Measurements from ENCODE around the gene PTOV1. TPM values are rescaled to one million over a fixed set of nuclear protein-coding genes. Genes with fewer than 3 reads are reported as not detected.

PTOV1 gene
- total and polyA plus RNA-seq, 2 of the 4 experiments (the other 2 are of a cell fraction) = 34.4 to 107 TPM

- H3K4me3 ChIP-seq (ENCODE audit: insufficient read depth, low read depth, low read length) = no peak overlapping the region
- H3K27ac ChIP-seq (ENCODE audit: insufficient read depth, low read length) = no peak overlapping the region
- no peak overlapping the region for H4K91ac ChIP-seq (ENCODE audit: insufficient read depth, low read depth, low read length)
- no peak overlapping the region for H3K14ac ChIP-seq (replicated peaks; ENCODE audit: low read depth, low read length)
- no peak overlapping the region for H3K9ac ChIP-seq (ENCODE audit: low read depth, low read length)
- dilution Hi-C loops (cut with HindIII; ENCODE audit: low sequenced_read_pairs, unreplicated experiment) = no loop called here
- no peak overlapping the region for H2BK120ac ChIP-seq (ENCODE audit: low read depth, low read length)
- H3K4ac ChIP-seq (ENCODE audit: low read depth, low read length) = no peak overlapping the region
- H4K20me1 ChIP-seq (ENCODE audit: insufficient read depth, low read length) = no peaks in the 10 kb centered on the region; the same call in 1 of the 2 replicates
- no peak overlapping the region for H2BK5ac ChIP-seq (ENCODE audit: low read depth, low read length, poor library complexity, severe bottlenecking)
- peaks cover 53% of the 10 kb centered on the region for H3K36me3 ChIP-seq (ENCODE audit: control insufficient read depth, insufficient read depth, low read length)
- WGBS, 2 experiments (ENCODE audit: extremely low coverage in 2 of 2, insufficient read length in 1 of 2) = 100% methylated on average over 2 of the region's 10 CpGs; no CpG with 5 or more reads in 1 of the 2 experiments
- H2BK15ac ChIP-seq (ENCODE audit: low read depth, low read length) = no peak overlapping the region
- peaks cover 6% of the 10 kb centered on the region; the same call in 1 of the 2 replicates for H3K9me3 ChIP-seq (ENCODE audit: control insufficient read depth, insufficient read depth, low read length)
- POLR2A ChIA-PET (ENCODE audit: unreplicated experiment) = no interaction called here
- no peak for ATAC-seq (ENCODE audit: low read depth)
- in situ Hi-C loops (cut with MboI; ENCODE audit: low sequenced_read_pairs) = no loop called here
- no TSS peak for BruUV-seq (replicated peaks)
- intact Hi-C loops (cut with micrococcal nuclease) = no loop called here
- CTCF ChIA-PET = no interaction called here
- TF ChIP-seq CTCF (conservative IDR thresholded peaks at IDR 0.05; ENCODE audit: low read depth, low read length) = no peak
- TF ChIP-seq RFX5 (IDR thresholded peaks at IDR 0.05; ENCODE audit: low read depth, low read length) = no peak
- no peak for TF ChIP-seq FOS (IDR thresholded peaks at IDR 0.05; ENCODE audit: low read depth, low read length)
- no peak for TF ChIP-seq RCOR1 (IDR thresholded peaks at IDR 0.05; ENCODE audit: insufficient replicate concordance, low read length)
- H2AFZ ChIP-seq (replicated peaks; ENCODE audit: low read length, poor library complexity) = no peak overlapping the region
- H3K27me3 ChIP-seq (ENCODE audit: control insufficient read depth, insufficient read depth, low read length) = no peaks in the 10 kb centered on the region
- DNase-seq = no peak
- H2BK20ac ChIP-seq (ENCODE audit: low read depth, low read length) = no peak overlapping the region
- H2AK5ac ChIP-seq (ENCODE audit: low read depth, low read length) = no peak overlapping the region
- H3K23ac ChIP-seq (ENCODE audit: low read depth, low read length) = no peak overlapping the region
- no peak overlapping the region for H4K5ac ChIP-seq (ENCODE audit: low read depth, low read length)
- peaks cover 6% of the 10 kb centered on the region for H3K4me1 ChIP-seq (ENCODE audit: control insufficient read depth, insufficient read depth, low read length)
- H3K18ac ChIP-seq (ENCODE audit: low read depth, low read length) = no peak overlapping the region
- H3K79me1 ChIP-seq (ENCODE audit: low read depth in 1 of 2, low read length in 2 of 2) = peaks cover 18 to 39% of the 10 kb centered on the region in 2 experiments
- no peak overlapping the region for H2AK9ac ChIP-seq (replicated peaks; ENCODE audit: low read depth, low read length, poor library complexity)
- H4K8ac ChIP-seq (ENCODE audit: low read depth in 2 of 2, low read length in 2 of 2) = no peak overlapping the region
- no peak overlapping the region for H3K56ac ChIP-seq (ENCODE audit: extremely low read depth, insufficient read depth, low read length)
- peaks cover 8% of the 10 kb centered on the region for H3K9me1 ChIP-seq (ENCODE audit: insufficient read depth, low read length)
- H3K4me2 ChIP-seq (ENCODE audit: low read depth, low read length) = no peak overlapping the region
Measured at GRCh38 chr19:49880162-49880869, 29.4 kb downstream of the PTOV1 start.
